Stimulated activated CD4-positive, alpha-beta T cell treated with anti-CD3 and anti-CD28 coated beads, Interleukin-15, amount 100 ng/mL, for 24 hours (primary cell): ENCODE data around the gene ZKSCAN2.
A peak's percentile ranks its signal among the peaks of the same experiment; 100 is the strongest.

Experiments used
- DNase-seq: peaks from one replicate; pipeline ENCODE4 v3.0.0-alpha.2; 2020

ZKSCAN2 gene

GRCh38 chr16:25223964-25224363 is 33.7 kb downstream of the ZKSCAN2 start:
- DNase-seq: no peak

GRCh38 chr16:25222959-25223358 is 34.7 kb downstream of the ZKSCAN2 start:
- DNase-seq: no peak

- DNase-seq: no peak
These were observed 38.4 kb downstream of the ZKSCAN2 start for GRCh38 chr16:25219070-25219737.

GRCh38 chr16:25217921-25218320 is 39.7 kb downstream of the ZKSCAN2 start:
- DNase-seq: no peak

GRCh38 chr16:25217112-25217511 is 40.5 kb downstream of the ZKSCAN2 start:
- no peak for DNase-seq

GRCh38 chr16:25213709-25214397 is 43.8 kb downstream of the ZKSCAN2 start:
- no peak for DNase-seq

- DNase-seq: no peak
These were observed 45.0 kb downstream of the ZKSCAN2 start for GRCh38 chr16:25212636-25213035.

GRCh38 chr16:25210758-25211157 is 46.9 kb downstream of the ZKSCAN2 start:
- DNase-seq: peak; percentile 9

- no peak for DNase-seq
These were observed 58.2 kb downstream of the ZKSCAN2 start for GRCh38 chr16:25199457-25199856.

GRCh38 chr16:25198021-25198420 is 59.6 kb downstream of the ZKSCAN2 start:
- no peak for DNase-seq

- no peak for DNase-seq
These were observed 63.3 kb downstream of the ZKSCAN2 start for GRCh38 chr16:25194273-25194878.

- no peak for DNase-seq
These were observed 65.5 kb downstream of the ZKSCAN2 start for GRCh38 chr16:25192096-25192495.

- no peak for DNase-seq
These were observed 68.3 kb downstream of the ZKSCAN2 start for GRCh38 chr16:25189305-25189704.

- no peak for DNase-seq
These were observed 70.2 kb downstream of the ZKSCAN2 start for GRCh38 chr16:25187491-25187795.
